Endodermal cell (in vitro differentiated cells): ENCODE results near the gene ZNF701. TPM values are rescaled to one million over a fixed set of nuclear protein-coding genes. Genes with fewer than 3 reads are reported as not detected.

Source experiments
- DNase-seq: peaks from one replicate; pipeline ENCODE4 v3.0.0-alpha.2; 2017
- H3K27ac ChIP-seq: 2 replicates; pipeline ENCODE4 v1.5.1; 2013; ENCODE audit warnings: mild to moderate bottlenecking, low read depth, low read length, moderate library complexity
- H3K27me3 ChIP-seq: 2 replicates; pipeline ENCODE4 v1.6.1; 2013; ENCODE audit warnings: mild to moderate bottlenecking, low read length, moderate library complexity; ENCODE audit not compliant: insufficient read depth, control insufficient read depth, poor library complexity, severe bottlenecking
- H3K36me3 ChIP-seq: 2 replicates; pipeline ENCODE4 v1.7.0; 2013; ENCODE audit warnings: mild to moderate bottlenecking, low read length, moderate library complexity; ENCODE audit not compliant: control insufficient read depth, insufficient read depth
- H3K4me1 ChIP-seq: one replicate; pipeline ENCODE4 v1.7.0; 2013; ENCODE audit warnings: low read length; ENCODE audit not compliant: control insufficient read depth, insufficient read depth
- H3K4me3 ChIP-seq: 2 replicates; pipeline ENCODE4 v1.5.1; 2013; ENCODE audit warnings: mild to moderate bottlenecking, low read length, moderate library complexity
- H3K9ac ChIP-seq: 2 replicates; pipeline ENCODE4 v1.6.1; 2013; ENCODE audit warnings: mild to moderate bottlenecking, low read length, moderate library complexity; ENCODE audit not compliant: poor library complexity, severe bottlenecking; ENCODE audit errors: extremely low read depth
- H3K9me3 ChIP-seq: 2 replicates; pipeline ENCODE4 v1.6.1; 2013; ENCODE audit warnings: mild to moderate bottlenecking, low read length, moderate library complexity; ENCODE audit not compliant: control insufficient read depth
- H3K27ac Mint-ChIP-seq: 2 replicates; pipeline ENCODE4 v1.8.0; 2020; ENCODE audit warnings: mixed read lengths
- H3K27me3 Mint-ChIP-seq: 2 replicates; pipeline ENCODE4 v1.8.0; 2021; ENCODE audit warnings: mild to moderate bottlenecking, mixed read lengths; ENCODE audit not compliant: insufficient read depth
- H3K36me3 Mint-ChIP-seq: 2 replicates; pipeline ENCODE4 v1.8.0; 2020; ENCODE audit warnings: low read depth, mixed read lengths
- H3K4me1 Mint-ChIP-seq: 2 replicates; pipeline ENCODE4 v1.8.0; 2020; ENCODE audit warnings: mixed read lengths
- H3K4me3 Mint-ChIP-seq: 2 replicates; pipeline ENCODE4 v1.8.0; 2020; ENCODE audit warnings: mild to moderate bottlenecking, moderate library complexity, mixed read lengths
- H3K9me3 Mint-ChIP-seq: 2 replicates; pipeline ENCODE4 v1.8.0; 2020; ENCODE audit warnings: mild to moderate bottlenecking, mixed read lengths
- WGBS, 2 experiments: methylation state at CpG; one replicate each; pipeline versions ENCODE4 v1.1.5 to v1.1.7; 2013; ENCODE audit warnings: missing lambda C conversion rate in 2 of 2, mixed read lengths in 1 of 2; ENCODE audit not compliant: insufficient coverage in 1 of 2, insufficient read length in 1 of 2; 5-methylcytosine and 5-hydroxymethylcytosine counted together
- total RNA-seq, 2 donors: library from RNA; stranded (reverse); fragmentation: NEBNext Ultra II Directional in 1 of 2; extraction: Animal tissue kit (Norgen Biotek cat#: 25700) in 1 of 2; gene quantifications; 2 replicates in 1 of 2; 3 replicates in 1 of 2; pipeline ENCODE4 v1.2.1, GENCODE V29; 2021
- TF ChIP-seq, protein P1 (sequence below): fragments of 200-600 bp; sonication (generic); conservative IDR thresholded peaks from 2 replicates; pipeline ENCODE4 v1.5.0; 2021; ENCODE audit warnings: antibody characterized with exemption, mild to moderate bottlenecking

The ZNF701 gene
- total RNA-seq, 2 donors from 2014 or later, result 42.0 to 45.3 TPM

DNA sequence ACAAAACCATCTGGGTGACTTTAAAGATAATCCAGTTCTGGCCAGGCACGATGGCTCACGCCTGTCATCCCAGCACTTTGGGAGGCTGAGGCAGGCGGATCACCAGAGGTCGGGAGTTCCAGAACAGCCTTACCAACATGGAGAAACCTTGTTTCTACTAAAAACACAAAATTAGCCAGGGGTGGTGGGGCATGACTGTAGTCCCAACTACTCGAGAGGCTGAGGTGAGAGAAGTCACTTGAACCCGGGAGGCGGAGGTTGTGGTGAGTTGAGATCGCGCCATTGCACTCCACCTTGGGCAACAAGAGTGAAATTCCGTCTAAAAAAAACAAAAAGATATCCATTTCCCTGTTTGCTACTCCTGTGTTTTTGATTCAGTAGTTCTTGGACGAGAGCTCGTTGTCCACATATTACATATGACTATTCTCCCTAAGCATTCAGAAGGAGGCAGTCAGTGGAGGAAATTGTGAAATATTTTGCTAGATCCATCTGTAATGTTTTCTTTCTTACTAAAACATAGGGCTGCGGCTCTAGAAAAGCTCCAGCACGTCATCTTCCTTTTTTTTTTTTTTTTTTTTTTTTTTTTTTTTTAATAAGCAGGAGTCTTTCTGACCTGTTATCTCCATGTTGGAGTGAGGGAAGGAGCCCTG lies 33.6 kb downstream of the ZNF701 start:
- H3K9ac ChIP-seq, result no peak overlapping the region
- TF ChIP-seq, protein P1, sequence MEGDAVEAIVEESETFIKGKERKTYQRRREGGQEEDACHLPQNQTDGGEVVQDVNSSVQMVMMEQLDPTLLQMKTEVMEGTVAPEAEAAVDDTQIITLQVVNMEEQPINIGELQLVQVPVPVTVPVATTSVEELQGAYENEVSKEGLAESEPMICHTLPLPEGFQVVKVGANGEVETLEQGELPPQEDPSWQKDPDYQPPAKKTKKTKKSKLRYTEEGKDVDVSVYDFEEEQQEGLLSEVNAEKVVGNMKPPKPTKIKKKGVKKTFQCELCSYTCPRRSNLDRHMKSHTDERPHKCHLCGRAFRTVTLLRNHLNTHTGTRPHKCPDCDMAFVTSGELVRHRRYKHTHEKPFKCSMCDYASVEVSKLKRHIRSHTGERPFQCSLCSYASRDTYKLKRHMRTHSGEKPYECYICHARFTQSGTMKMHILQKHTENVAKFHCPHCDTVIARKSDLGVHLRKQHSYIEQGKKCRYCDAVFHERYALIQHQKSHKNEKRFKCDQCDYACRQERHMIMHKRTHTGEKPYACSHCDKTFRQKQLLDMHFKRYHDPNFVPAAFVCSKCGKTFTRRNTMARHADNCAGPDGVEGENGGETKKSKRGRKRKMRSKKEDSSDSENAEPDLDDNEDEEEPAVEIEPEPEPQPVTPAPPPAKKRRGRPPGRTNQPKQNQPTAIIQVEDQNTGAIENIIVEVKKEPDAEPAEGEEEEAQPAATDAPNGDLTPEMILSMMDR, result no peak
- peaks cover 32% of the 10 kb centered on the region for H3K36me3 ChIP-seq
- no peak for DNase-seq
- WGBS, 2 experiments, result 91 to 93% methylated on average over 10 to 14 of the region's 14 CpGs
- peaks cover 44% of the 10 kb centered on the region for H3K36me3 Mint-ChIP-seq
- H3K27ac Mint-ChIP-seq, result no peak overlapping the region
- H3K4me1 Mint-ChIP-seq, result peaks cover 37% of the 10 kb centered on the region
- H3K4me1 ChIP-seq, result peaks cover 4% of the 10 kb centered on the region
- peak overlapping the region; percentile 80 for H3K4me3 Mint-ChIP-seq
- H3K9me3 ChIP-seq, result peaks cover 8% of the 10 kb centered on the region
- no peaks in the 10 kb centered on the region for H3K27me3 Mint-ChIP-seq
- H3K27ac ChIP-seq, result no peak overlapping the region
- H3K27me3 ChIP-seq, result no peaks in the 10 kb centered on the region
- H3K4me3 ChIP-seq, result no peak overlapping the region
- H3K9me3 Mint-ChIP-seq, result no peaks in the 10 kb centered on the region

DNA sequence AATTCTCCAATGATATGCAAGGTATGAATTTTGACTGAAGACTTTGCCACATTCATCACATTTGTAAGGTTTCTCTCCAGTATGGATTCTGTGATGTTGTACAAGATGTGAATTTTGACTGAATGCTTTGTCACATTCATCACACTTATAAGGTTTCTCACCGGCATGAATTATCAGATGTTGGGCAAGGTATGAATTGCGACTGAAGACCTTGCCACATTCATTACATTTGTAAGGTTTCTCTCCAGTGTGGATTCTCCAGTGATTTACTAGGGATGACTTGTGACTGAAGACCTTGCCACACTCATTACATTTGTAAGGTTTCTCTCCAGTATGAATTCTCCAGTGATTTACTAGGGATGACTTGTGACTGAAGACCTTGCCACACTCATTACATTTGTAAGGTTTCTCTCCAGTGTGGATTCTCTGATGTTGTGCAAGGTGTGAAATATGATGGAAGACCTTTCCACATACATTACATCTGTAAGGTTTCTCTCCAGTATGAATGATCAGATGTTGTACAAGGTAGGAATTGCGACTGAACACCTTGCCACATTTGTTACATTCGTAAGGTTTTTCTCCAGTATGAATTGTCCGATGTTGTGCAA lies 43.3 kb downstream of the ZNF701 start:
- Histone ChIP-seq H3K27ac (no peak overlapping the region), H3K36me3 (peaks cover 87% of the 10 kb centered on the region), H3K4me3 (peak overlapping the region; percentile 54), H3K27me3 (no peaks in the 10 kb centered on the region), H3K9me3 (peaks cover 83% of the 10 kb centered on the region), H3K4me1 (no peaks in the 10 kb centered on the region), H3K9ac (no peak overlapping the region)
- Mint-ChIP-seq H3K27ac (no peak overlapping the region), H3K27me3 (no peaks in the 10 kb centered on the region), H3K9me3 (peaks cover 59% of the 10 kb centered on the region), H3K4me1 (no peaks in the 10 kb centered on the region), H3K4me3 (no peak overlapping the region), H3K36me3 (peaks cover 83% of the 10 kb centered on the region)
- 95 to 100% methylated on average over 1 to 5 of the region's 5 CpGs for WGBS, 2 experiments
- no peak for DNase-seq
- TF ChIP-seq, protein P1, result no peak

DNA sequence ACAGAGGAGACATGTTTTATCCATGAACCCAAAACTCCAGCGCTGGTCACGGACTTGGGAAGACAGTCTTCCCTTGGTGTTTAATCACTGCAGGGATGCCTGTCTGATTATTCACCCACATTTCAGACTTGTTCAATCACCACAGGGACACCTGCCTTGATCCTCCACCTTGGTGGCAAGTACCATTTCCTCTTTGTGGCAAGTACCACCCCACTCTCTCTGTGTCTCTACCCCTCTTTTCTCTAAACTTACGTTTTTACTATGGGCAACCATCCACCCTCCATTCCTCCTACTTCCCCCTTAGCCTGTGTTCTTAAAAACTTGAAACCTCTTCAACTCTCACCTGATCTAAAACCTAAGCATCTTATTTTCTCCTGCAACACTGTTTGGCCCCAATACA lies 51.3 kb downstream of the ZNF701 start:
- Histone ChIP-seq H3K9me3 (peaks cover 62% of the 10 kb centered on the region), H3K27me3 (no peaks in the 10 kb centered on the region), H3K9ac (no peak overlapping the region), H3K36me3 (peaks cover 89% of the 10 kb centered on the region), H3K4me1 (no peaks in the 10 kb centered on the region), H3K27ac (no peak overlapping the region), H3K4me3 (no peak overlapping the region)
- H3K36me3 Mint-ChIP-seq, result peaks cover 32% of the 10 kb centered on the region
- no peak overlapping the region for H3K27ac Mint-ChIP-seq
- no peaks in the 10 kb centered on the region for H3K27me3 Mint-ChIP-seq
- no peaks in the 10 kb centered on the region for H3K4me1 Mint-ChIP-seq
- DNase-seq, result no peak
- peaks cover 24% of the 10 kb centered on the region for H3K9me3 Mint-ChIP-seq
- 97 to 100% methylated on average over 2 to 3 of the region's 3 CpGs for WGBS, 2 experiments
- TF ChIP-seq, protein P1, result no peak
- H3K4me3 Mint-ChIP-seq, result no peak overlapping the region
